ENCODE results near the gene ZNF500.

ZNF500 gene

DNA sequence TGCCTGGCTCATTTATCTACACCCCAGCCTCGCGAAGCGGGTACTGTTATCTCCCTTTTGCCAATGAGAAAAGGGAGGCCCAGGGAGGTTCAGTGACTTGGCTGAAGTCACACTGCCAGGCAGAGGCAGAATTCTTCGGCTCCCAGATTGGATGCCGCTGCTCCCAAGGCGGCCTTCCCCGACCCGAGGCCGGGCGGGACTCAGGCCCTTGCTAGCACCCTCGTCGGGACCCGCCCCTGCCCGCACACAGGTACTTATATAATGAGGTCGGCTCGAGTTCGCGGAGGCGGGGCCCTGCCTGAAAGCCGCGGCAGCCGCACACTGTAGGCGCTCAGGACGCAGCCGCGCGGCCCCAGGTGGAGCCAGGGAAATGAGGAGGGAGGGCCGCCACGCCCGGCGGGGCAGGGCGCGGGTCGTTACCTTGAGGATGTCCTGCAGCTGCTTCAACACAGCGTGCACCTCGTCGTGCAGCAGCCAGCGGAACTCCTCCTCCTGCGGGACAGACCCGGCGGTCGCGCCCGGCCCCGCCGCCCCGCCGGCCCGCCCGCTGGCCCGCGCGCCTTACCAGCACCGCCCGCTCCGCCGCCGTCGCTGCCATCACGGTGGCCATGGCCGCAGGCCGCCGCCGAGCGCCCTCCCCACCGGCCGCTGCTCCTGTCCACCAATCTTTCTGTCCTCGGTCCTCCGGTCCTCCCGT, 35.1 kb upstream of the ZNF500 start, which contains the start of gene ROGDI:
Gene ROGDI (minus strand): TSS at position 672 of the 697 bp plus-strand sequence. CDS start 62 bp downstream, at position 610.
- H3K4me3 ChIP-seq (ENCODE audit: low read depth, low read length), result peak within 1 kb of the TSS; percentile 80
- H3K27me3 ChIP-seq, result no peaks in the 10 kb centered on the region
- H3K4me1 ChIP-seq, result peaks cover 11% of the 10 kb centered on the region
- H3K9me3 ChIP-seq, result no peaks in the 10 kb centered on the region
- TF ChIP-seq, protein P1, sequence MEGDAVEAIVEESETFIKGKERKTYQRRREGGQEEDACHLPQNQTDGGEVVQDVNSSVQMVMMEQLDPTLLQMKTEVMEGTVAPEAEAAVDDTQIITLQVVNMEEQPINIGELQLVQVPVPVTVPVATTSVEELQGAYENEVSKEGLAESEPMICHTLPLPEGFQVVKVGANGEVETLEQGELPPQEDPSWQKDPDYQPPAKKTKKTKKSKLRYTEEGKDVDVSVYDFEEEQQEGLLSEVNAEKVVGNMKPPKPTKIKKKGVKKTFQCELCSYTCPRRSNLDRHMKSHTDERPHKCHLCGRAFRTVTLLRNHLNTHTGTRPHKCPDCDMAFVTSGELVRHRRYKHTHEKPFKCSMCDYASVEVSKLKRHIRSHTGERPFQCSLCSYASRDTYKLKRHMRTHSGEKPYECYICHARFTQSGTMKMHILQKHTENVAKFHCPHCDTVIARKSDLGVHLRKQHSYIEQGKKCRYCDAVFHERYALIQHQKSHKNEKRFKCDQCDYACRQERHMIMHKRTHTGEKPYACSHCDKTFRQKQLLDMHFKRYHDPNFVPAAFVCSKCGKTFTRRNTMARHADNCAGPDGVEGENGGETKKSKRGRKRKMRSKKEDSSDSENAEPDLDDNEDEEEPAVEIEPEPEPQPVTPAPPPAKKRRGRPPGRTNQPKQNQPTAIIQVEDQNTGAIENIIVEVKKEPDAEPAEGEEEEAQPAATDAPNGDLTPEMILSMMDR (IDR thresholded peaks at IDR 0.05; ENCODE audit: low read depth, low read length), result no peak
- peak; percentile 61 for DNase-seq
- peaks cover 14% of the 10 kb centered on the region for H3K36me3 ChIP-seq

DNA sequence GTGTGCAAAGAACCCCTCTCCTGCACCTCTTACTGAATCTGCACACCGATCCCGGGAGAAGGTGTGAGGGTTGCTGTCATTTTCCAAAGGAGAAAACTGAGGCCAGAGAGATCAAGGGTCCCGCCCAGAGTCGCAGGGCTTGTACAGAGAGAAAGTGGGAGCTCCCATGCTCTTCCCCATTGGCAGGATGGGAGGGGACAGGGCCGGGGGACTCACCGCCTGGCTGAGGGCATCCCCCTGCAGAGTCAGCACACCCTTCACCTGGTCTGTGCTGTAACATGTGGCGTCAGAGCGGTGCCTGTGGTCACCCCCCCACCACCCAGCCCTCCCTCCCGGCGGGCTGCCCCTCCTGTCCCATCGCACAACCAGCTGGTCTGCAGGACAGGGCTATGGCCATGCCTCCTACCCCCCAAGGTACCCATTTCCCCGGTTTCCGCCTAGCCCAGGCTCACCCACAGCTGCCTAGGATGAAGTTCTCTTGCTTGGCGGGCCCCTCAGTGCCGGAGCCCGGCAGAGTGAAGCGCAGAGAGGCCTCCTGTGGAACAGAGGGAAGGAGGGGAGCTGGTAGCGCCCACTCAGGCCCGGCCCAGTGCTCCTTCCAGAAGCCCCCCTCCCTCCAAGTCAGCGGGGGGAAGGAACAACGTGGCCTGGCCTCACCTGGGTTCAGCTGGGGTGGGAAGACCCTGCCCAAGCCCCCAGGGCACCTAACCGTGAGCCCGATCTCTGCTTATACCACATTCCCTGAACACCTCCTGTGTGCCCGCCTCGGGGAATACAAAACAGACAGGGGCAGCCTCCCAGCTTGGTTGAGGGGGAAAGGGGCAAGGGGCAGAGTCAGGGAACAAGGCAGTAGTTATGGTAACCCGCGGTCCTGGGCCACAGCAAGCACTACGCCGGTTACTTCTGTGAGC, 34.3 kb upstream of the ZNF500 start:
- DNase-seq, result no peak
- Histone ChIP-seq H3K4me1 (peaks cover 11% of the 10 kb centered on the region), H3K9me3 (no peaks in the 10 kb centered on the region), H3K36me3 (peaks cover 13% of the 10 kb centered on the region), H3K27me3 (no peaks in the 10 kb centered on the region), H3K4me3 (ENCODE audit: low read depth, low read length) (peak overlapping the region; percentile 80)
- TF ChIP-seq, protein P1 (IDR thresholded peaks at IDR 0.05; ENCODE audit: low read depth, low read length), result no peak

DNA sequence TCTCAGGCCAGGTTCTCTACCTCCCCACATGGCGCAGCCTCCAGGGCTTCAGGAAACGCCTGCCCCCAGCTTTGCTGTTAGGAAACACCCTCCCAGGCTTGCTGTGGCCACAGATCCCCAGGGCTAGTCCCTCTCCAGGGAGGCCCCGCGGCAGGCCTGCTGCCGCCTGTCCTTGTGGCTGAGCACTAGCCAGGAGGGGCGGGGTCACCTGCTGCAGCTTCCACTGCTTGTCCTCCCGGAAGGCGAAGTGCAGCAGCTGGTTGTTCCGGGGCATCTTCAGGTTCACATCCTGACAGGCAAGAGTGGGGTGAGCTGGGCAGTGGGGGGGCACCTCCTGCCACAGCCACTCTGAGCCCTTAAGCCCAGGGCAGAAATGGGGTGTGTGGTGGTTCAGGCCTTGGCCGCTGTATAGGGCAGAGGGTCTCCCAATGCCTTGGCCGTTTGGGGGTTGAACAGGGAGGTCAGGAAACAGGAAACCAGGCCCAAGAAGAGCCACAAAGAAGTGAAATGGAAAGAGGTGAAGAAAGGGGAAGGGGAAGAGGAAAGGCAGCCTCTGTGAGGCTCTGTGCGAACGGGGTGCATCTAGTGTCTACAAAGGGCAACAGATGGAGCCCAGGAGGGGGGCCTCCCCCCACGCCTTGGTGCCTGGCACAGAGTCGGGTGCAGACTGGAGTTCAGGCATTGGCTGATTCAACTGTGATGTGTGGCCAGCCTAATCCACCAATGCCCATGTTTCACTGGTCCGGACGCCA, 33.5 kb upstream of the ZNF500 start:
- DNase-seq, result peak; percentile 91

DNA sequence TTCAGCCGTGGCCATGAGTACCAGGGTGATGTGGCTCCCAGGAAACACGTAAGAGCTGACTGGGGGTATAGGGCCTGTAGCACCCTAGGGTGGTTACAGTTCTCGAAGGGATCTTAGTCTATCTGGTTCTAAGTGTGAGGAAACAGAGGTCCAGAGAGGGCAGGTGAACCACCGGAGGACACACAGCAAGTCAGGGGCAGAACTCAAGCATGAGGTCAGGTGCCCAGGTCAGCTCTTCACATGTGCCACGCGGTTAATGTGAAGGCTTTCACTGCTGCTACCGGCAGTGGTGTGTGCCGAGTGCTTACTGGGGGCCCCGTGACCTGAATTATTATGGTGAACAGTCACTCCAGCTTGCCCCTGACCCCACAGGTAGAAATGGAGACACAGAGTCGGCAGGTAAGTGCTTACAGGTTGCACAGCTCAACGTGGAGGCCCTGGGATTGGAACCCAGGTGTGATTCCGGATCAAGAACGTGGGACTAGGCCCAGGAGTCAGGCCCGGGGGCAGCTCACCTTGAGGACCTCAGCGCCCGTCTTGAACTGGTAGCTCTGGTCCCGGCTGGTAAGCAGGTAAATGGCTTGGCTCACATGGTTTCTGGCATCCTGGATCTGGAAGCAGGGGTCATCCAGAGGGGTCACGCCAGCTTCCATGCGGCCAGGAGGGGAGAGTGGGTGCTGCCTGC, 32.4 kb upstream of the ZNF500 start:
- Histone ChIP-seq H3K4me3 (ENCODE audit: low read depth, low read length) (no peak overlapping the region), H3K4me1 (peaks cover 11% of the 10 kb centered on the region), H3K27me3 (no peaks in the 10 kb centered on the region), H3K9me3 (no peaks in the 10 kb centered on the region), H3K36me3 (peaks cover 8% of the 10 kb centered on the region)
- TF ChIP-seq, protein P1 (IDR thresholded peaks at IDR 0.05; ENCODE audit: low read depth, low read length), result no peak
- DNase-seq, result no peak

More for the DNA sequence above, 33.5 kb upstream of the ZNF500 start:
- H3K27me3 ChIP-seq, result no peaks in the 10 kb centered on the region
- no peaks in the 10 kb centered on the region for H3K9me3 ChIP-seq
- TF ChIP-seq, protein P1 (IDR thresholded peaks at IDR 0.05; ENCODE audit: low read depth, low read length), result no peak
- H3K4me3 ChIP-seq (ENCODE audit: low read depth, low read length), result peak overlapping the region; percentile 14
- peaks cover 11% of the 10 kb centered on the region for H3K4me1 ChIP-seq
- peaks cover 13% of the 10 kb centered on the region for H3K36me3 ChIP-seq

DNA sequence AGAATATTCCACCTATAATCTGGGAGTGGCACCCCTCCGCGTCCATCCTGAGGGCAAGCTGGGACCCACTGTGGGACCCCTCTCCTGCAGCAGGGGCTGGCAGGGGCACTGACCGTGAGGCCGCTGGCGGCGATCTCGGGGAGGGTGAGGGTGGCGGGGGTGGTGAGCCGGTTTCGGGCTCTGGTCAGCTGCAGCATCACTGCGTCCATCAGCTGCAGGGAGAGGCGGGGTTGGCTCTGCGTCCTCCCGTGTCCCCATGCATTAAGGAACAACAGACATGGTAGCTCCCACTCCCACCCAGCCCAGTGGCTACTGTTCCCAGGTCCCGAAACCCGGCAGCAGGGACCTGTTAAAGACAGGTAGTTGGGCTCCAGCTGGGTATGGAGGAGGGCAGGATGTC, 31.5 kb upstream of the ZNF500 start:
- Histone ChIP-seq H3K4me3 (ENCODE audit: low read depth, low read length) (no peak overlapping the region), H3K9me3 (no peaks in the 10 kb centered on the region), H3K36me3 (peaks cover 5% of the 10 kb centered on the region), H3K27me3 (no peaks in the 10 kb centered on the region), H3K4me1 (peaks cover 11% of the 10 kb centered on the region)
- DNase-seq, result no peak
- TF ChIP-seq, protein P1 (IDR thresholded peaks at IDR 0.05; ENCODE audit: low read depth, low read length), result no peak
